HEK293 (cell line): ENCODE results near the gene EVI5.

Experiments used
- CTCF ChIA-PET: fragments of 350-600 bp; formaldehyde crosslinking; extraction: SDS; loops from one replicate; lab custom pipeline; 2021; ENCODE audit warnings: antibody characterized with exemption; lab: Yijun Ruan, JAX
- POLR2A ChIA-PET: fragments of 300-600 bp; formaldehyde crosslinking; extraction: SDS; loops from one replicate; lab custom pipeline; 2020; ENCODE audit warnings: antibody characterized with exemption, inconsistent platforms; lab: Yijun Ruan, JAX
- H3K27ac ChIP-seq: fragments of 200-500 bp; sonication (Bioruptor generic); 2 replicates; pipeline ENCODE4 v1.5.1; 2014; ENCODE audit warnings: low read depth, low read length, control low read depth, inconsistent platforms; ENCODE audit errors: extremely low read depth
- H3K36me3 ChIP-seq, 2 experiments: fragments of 200-500 bp in 1 of 2; sonication (Bioruptor generic) in 1 of 2; 1 replicate in 1 of 2; 2 replicates in 1 of 2; pipeline ENCODE4 v1.5.1; 2014 to 2017; ENCODE audit warnings: inconsistent platforms in 2 of 2, low read length in 2 of 2; ENCODE audit not compliant: control insufficient read depth in 2 of 2, insufficient read depth in 1 of 2
- H3K4me1 ChIP-seq: fragments of 200-500 bp; sonication (Bioruptor generic); 2 replicates; pipeline ENCODE4 v1.5.1; 2014; ENCODE audit warnings: mild to moderate bottlenecking, low read length, inconsistent platforms; ENCODE audit not compliant: control insufficient read depth, insufficient read depth
- H3K4me3 ChIP-seq: 2 replicates; pipeline ENCODE4 v1.5.1; 2011; ENCODE audit warnings: low read depth, mild to moderate bottlenecking, control low read depth, low read length, moderate library complexity
- H3K9me3 ChIP-seq: fragments of 200-500 bp; sonication (Bioruptor generic); 2 replicates; pipeline ENCODE4 v1.5.1; 2014; ENCODE audit warnings: low read depth, low read length, inconsistent platforms; ENCODE audit not compliant: control insufficient read depth, insufficient read depth
- GFI1B ChIP-seq: fragments of 450-650 bp; formaldehyde crosslinking; IDR thresholded peaks from 2 replicates; pipeline ENCODE4 v1.5.1; 2016; ENCODE audit warnings: missing biosample characterization, missing genetic modification characterization
- HIC1 ChIP-seq: fragments of 450-650 bp; formaldehyde crosslinking; IDR thresholded peaks from 2 replicates; pipeline ENCODE4 v1.5.1; 2016; ENCODE audit warnings: missing biosample characterization, missing genetic modification characterization
- INSM2 ChIP-seq: fragments of 450-650 bp; formaldehyde crosslinking; IDR thresholded peaks from 2 replicates; pipeline ENCODE4 v1.5.1; 2016; ENCODE audit warnings: missing biosample characterization, missing genetic modification characterization
- SALL2 ChIP-seq: fragments of 450-650 bp; formaldehyde crosslinking; IDR thresholded peaks from 2 replicates; pipeline ENCODE4 v1.5.0; 2017; ENCODE audit warnings: missing biosample characterization, mild to moderate bottlenecking, missing genetic modification characterization, borderline replicate concordance
- SCRT2 ChIP-seq: fragments of 450-650 bp; formaldehyde crosslinking; IDR thresholded peaks from 2 replicates; pipeline ENCODE4 v1.5.1; 2016; ENCODE audit warnings: missing biosample characterization, missing genetic modification characterization
- SETDB1 ChIP-seq: IDR thresholded peaks from one replicate; pipeline ENCODE4 v1.6.1; 2017; ENCODE audit warnings: mild to moderate bottlenecking, low read length, moderate library complexity, mixed read lengths; ENCODE audit not compliant: insufficient read length
- SP2 ChIP-seq: fragments of 450-650 bp; formaldehyde crosslinking; IDR thresholded peaks from 2 replicates; pipeline ENCODE4 v1.5.1; 2016; ENCODE audit warnings: missing biosample characterization, missing genetic modification characterization
- TSHZ1 ChIP-seq: fragments of 450-650 bp; formaldehyde crosslinking; IDR thresholded peaks from 2 replicates; pipeline ENCODE4 v1.5.1; 2016; ENCODE audit warnings: missing biosample characterization, missing genetic modification characterization, borderline replicate concordance
- WT1 ChIP-seq: fragments of 450-650 bp; formaldehyde crosslinking; IDR thresholded peaks from 2 replicates; pipeline ENCODE4 v1.5.1; 2016; ENCODE audit warnings: missing biosample characterization, missing genetic modification characterization
- ZNF146 ChIP-seq: fragments of 450-650 bp; formaldehyde crosslinking; IDR thresholded peaks from 2 replicates; pipeline ENCODE4 v1.5.1; 2016; ENCODE audit warnings: missing biosample characterization, missing genetic modification characterization
- ZNF202 ChIP-seq: fragments of 450-650 bp; formaldehyde crosslinking; IDR thresholded peaks from 2 replicates; pipeline ENCODE4 v1.5.1; 2016; ENCODE audit warnings: missing biosample characterization, missing genetic modification characterization, borderline replicate concordance
- ZNF621 ChIP-seq: fragments of 450-650 bp; formaldehyde crosslinking; IDR thresholded peaks from 2 replicates; pipeline ENCODE4 v1.5.1; 2017; ENCODE audit warnings: missing biosample characterization, missing genetic modification characterization
- ZNF623 ChIP-seq: fragments of 450-650 bp; formaldehyde crosslinking; IDR thresholded peaks from 2 replicates; pipeline ENCODE4 v1.5.1; 2016; ENCODE audit warnings: missing biosample characterization, missing genetic modification characterization
- ZNF76 ChIP-seq: fragments of 450-650 bp; formaldehyde crosslinking; IDR thresholded peaks from 2 replicates; pipeline ENCODE4; 2016; ENCODE audit warnings: low read depth, missing biosample characterization, missing genetic modification characterization, borderline replicate concordance
- ZNF768 ChIP-seq: fragments of 450-650 bp; formaldehyde crosslinking; IDR thresholded peaks from 2 replicates; pipeline ENCODE4 v1.5.1; 2018; ENCODE audit warnings: missing biosample characterization, mild to moderate bottlenecking, missing genetic modification characterization
- ZNF776 ChIP-seq: fragments of 450-650 bp; formaldehyde crosslinking; IDR thresholded peaks from 2 replicates; pipeline ENCODE4 v1.5.0; 2017; ENCODE audit warnings: missing biosample characterization, missing genetic modification characterization, borderline replicate concordance
- ZNF785 ChIP-seq: fragments of 450-650 bp; formaldehyde crosslinking; IDR thresholded peaks from 2 replicates; pipeline ENCODE4 v1.5.1; 2016; ENCODE audit warnings: missing biosample characterization, missing genetic modification characterization
- TF ChIP-seq, protein P1 (sequence below): fragments of 450-650 bp; formaldehyde crosslinking; IDR thresholded peaks from 2 replicates; pipeline ENCODE4 v1.5.1; 2016; ENCODE audit warnings: missing biosample characterization, missing genetic modification characterization
- TF ChIP-seq, protein P2 (sequence below): fragments of 450-650 bp; formaldehyde crosslinking; conservative IDR thresholded peaks from 2 replicates; pipeline ENCODE4 v1.5.1; 2016; ENCODE audit warnings: low read depth, missing biosample characterization, missing genetic modification characterization
- TF ChIP-seq, protein P3 (sequence below): sonication (generic); formaldehyde crosslinking; IDR thresholded peaks from 2 replicates; pipeline ENCODE4 v1.8.1; 2022; ENCODE audit warnings: mild to moderate bottlenecking, moderate library complexity, missing genetic modification reagents
- TF ChIP-seq, protein P4 (sequence below): fragments of 450-650 bp; formaldehyde crosslinking; IDR thresholded peaks from 2 replicates; pipeline ENCODE4 v1.5.1; 2016; ENCODE audit warnings: missing biosample characterization, missing genetic modification characterization

Gene EVI5

DNA sequence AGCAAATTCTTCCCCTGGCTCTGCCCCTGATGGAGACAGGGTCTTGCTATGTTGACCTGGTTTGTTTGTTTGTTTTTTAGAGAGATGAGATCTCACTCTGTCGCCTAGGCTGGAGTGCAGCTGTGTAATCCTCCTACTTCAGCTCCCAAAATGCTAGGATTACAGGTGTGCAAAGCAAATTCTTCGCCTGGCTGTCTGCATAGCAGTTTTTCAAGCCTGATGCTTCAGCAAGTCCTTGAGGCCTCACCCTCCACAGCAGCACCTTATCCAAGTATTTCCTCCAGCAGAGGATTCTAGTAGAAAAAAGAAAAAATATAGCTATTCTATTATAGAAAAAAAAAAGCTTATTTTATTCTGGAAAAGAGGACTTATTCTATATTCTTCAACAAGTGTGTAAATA, 31.8 kb upstream of the EVI5 start (continued):
- TF ChIP-seq WT1 (tag by site-specific recombination) (no peak), ZNF76 (tag by site-specific recombination) (no peak), ZNF202 (tag by site-specific recombination) (no peak), SCRT2 (tag by site-specific recombination) (no peak), SETDB1 (no peak), ZNF776 (tag by site-specific recombination) (no peak), HIC1 (tag by site-specific recombination) (no peak), SALL2 (tag by site-specific recombination) (no peak), SP2 (tag by site-specific recombination) (no peak), ZNF621 (tag by site-specific recombination) (no peak), ZNF623 (tag by site-specific recombination) (no peak), TSHZ1 (tag by site-specific recombination) (no peak)
- TF ChIP-seq, protein P1, sequence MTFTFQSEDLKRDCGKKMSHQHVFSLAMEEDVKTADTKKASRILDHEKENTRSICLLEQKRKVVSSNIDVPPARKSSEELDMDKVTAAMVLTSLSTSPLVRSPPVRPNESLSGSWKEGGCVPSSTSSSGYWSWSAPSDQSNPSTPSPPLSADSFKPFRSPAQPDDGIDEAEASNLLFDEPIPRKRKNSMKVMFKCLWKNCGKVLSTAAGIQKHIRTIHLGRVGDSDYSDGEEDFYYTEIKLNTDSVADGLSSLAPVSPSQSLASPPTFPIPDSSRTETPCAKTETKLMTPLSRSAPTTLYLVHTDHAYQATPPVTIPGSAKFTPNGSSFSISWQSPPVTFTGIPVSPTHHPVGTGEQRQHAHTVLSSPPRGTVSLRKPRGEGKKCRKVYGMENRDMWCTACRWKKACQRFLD (tag by site-specific recombination), result no peak
- TF ChIP-seq, protein P2, sequence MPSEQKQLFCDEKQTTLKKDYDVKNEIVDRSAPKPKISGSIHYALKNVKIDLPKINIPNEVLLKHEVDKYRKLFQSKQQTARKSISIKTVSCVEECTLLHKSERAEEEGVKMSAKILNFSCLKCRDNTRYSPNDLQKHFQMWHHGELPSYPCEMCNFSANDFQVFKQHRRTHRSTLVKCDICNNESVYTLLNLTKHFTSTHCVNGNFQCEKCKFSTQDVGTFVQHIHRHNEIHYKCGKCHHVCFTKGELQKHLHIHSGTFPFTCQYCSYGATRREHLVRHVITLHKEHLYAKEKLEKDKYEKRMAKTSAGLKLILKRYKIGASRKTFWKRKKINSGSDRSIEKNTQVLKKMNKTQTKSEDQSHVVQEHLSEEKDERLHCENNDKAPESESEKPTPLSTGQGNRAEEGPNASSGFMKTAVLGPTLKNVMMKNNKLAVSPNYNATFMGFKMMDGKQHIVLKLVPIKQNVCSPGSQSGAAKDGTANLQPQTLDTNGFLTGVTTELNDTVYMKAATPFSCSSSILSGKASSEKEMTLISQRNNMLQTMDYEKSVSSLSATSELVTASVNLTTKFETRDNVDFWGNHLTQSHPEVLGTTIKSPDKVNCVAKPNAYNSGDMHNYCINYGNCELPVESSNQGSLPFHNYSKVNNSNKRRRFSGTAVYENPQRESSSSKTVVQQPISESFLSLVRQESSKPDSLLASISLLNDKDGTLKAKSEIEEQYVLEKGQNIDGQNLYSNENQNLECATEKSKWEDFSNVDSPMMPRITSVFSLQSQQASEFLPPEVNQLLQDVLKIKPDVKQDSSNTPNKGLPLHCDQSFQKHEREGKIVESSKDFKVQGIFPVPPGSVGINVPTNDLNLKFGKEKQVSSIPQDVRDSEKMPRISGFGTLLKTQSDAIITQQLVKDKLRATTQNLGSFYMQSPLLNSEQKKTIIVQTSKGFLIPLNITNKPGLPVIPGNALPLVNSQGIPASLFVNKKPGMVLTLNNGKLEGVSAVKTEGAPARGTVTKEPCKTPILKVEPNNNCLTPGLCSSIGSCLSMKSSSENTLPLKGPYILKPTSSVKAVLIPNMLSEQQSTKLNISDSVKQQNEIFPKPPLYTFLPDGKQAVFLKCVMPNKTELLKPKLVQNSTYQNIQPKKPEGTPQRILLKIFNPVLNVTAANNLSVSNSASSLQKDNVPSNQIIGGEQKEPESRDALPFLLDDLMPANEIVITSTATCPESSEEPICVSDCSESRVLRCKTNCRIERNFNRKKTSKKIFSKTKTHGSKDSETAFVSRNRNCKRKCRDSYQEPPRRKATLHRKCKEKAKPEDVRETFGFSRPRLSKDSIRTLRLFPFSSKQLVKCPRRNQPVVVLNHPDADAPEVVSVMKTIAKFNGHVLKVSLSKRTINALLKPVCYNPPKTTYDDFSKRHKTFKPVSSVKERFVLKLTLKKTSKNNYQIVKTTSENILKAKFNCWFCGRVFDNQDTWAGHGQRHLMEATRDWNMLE (tag by site-specific recombination), result no peak

DNA sequence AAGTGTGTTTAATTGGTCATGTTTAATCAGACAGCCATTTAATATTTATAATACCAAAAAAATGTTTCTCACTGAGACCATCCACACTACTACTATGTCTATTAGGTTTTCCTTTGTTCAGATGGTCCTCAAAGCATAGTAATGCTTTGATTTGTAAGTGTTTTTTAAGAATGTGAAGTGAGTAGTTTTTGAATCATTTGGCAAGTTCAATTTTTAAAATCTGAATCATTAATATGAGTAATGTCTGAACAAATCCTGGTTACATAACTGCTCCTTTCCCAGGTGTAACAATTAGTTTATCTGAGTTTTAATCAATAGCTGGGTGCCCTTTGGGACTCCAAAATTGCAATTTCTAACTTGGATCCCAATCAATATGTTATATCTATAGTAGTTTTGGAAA, 23.5 kb upstream of the EVI5 start:
- POLR2A ChIA-PET, result no interaction called here
- CTCF ChIA-PET, result no interaction called here
- H3K27ac ChIP-seq, result no peak overlapping the region
- H3K4me3 ChIP-seq, result no peak overlapping the region
- H3K9me3 ChIP-seq, result no peaks in the 10 kb centered on the region
- H3K36me3 ChIP-seq, result no peaks in the 10 kb centered on the region
- H3K4me1 ChIP-seq, result no peaks in the 10 kb centered on the region
- TF ChIP-seq, protein P3, sequence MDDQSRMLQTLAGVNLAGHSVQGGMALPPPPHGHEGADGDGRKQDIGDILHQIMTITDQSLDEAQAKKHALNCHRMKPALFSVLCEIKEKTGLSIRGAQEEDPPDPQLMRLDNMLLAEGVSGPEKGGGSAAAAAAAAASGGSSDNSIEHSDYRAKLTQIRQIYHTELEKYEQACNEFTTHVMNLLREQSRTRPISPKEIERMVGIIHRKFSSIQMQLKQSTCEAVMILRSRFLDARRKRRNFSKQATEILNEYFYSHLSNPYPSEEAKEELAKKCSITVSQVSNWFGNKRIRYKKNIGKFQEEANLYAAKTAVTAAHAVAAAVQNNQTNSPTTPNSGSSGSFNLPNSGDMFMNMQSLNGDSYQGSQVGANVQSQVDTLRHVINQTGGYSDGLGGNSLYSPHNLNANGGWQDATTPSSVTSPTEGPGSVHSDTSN (CRISPR knock-in tag), result no peak
- TF ChIP-seq ZNF785 (no peak), ZNF146 (tag by site-specific recombination) (no peak), GFI1B (tag by site-specific recombination) (no peak), ZNF768 (tag by site-specific recombination) (no peak), INSM2 (no peak)
- TF ChIP-seq, protein P4, sequence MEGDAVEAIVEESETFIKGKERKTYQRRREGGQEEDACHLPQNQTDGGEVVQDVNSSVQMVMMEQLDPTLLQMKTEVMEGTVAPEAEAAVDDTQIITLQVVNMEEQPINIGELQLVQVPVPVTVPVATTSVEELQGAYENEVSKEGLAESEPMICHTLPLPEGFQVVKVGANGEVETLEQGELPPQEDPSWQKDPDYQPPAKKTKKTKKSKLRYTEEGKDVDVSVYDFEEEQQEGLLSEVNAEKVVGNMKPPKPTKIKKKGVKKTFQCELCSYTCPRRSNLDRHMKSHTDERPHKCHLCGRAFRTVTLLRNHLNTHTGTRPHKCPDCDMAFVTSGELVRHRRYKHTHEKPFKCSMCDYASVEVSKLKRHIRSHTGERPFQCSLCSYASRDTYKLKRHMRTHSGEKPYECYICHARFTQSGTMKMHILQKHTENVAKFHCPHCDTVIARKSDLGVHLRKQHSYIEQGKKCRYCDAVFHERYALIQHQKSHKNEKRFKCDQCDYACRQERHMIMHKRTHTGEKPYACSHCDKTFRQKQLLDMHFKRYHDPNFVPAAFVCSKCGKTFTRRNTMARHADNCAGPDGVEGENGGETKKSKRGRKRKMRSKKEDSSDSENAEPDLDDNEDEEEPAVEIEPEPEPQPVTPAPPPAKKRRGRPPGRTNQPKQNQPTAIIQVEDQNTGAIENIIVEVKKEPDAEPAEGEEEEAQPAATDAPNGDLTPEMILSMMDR (tag by site-specific recombination), result no peak
